GM23338 (cell line): Measurements from ENCODE around the gene APCDD1L. TPM values are rescaled to one million over a fixed set of nuclear protein-coding genes. Genes with fewer than 3 reads are reported as not detected.

Source experiments
- ATAC-seq: fragments of 200-7000 bp; cut with Tn5 transposase; 3 replicates; pipeline ENCODE4 v1.9.1; 2020
- DNase-seq: peaks from one replicate; pipeline ENCODE4 v3.0.0-alpha.2; 2015; ENCODE audit warnings: low spot score
- H2AFZ ChIP-seq: fragments of 200-600 bp; sonication (generic); 2 replicates; pipeline ENCODE4 v1.8.0; 2016; ENCODE audit warnings: antibody characterized with exemption, mild to moderate bottlenecking, moderate library complexity
- H3F3A ChIP-seq: fragments of 200-600 bp; sonication (generic); replicated peaks from 2 replicates; pipeline ENCODE4 v1.8.0; 2017; ENCODE audit warnings: antibody characterized with exemption, mixed run types, low read depth
- H3K27ac ChIP-seq: fragments of 200-600 bp; sonication (generic); 2 replicates; pipeline ENCODE4 v1.6.1; 2016; ENCODE audit warnings: low read depth
- H3K27me3 ChIP-seq: fragments of 200-600 bp; sonication (generic); 2 replicates; pipeline ENCODE4 v1.8.0; 2016; ENCODE audit warnings: mild to moderate bottlenecking, mixed run types, moderate library complexity; ENCODE audit not compliant: insufficient read depth
- H3K36me3 ChIP-seq: fragments of 200-600 bp; sonication (generic); 2 replicates; pipeline ENCODE4 v1.8.0; 2016; ENCODE audit warnings: mild to moderate bottlenecking; ENCODE audit not compliant: insufficient read depth
- H3K4me1 ChIP-seq: fragments of 200-600 bp; sonication (generic); 2 replicates; pipeline ENCODE4 v1.8.0; 2016; ENCODE audit warnings: mild to moderate bottlenecking, moderate library complexity; ENCODE audit not compliant: insufficient read depth
- H3K4me2 ChIP-seq: fragments of 200-600 bp; sonication (generic); 2 replicates; pipeline ENCODE4 v1.7.1; 2017; ENCODE audit warnings: mixed run types
- H3K4me3 ChIP-seq: fragments of 200-600 bp; sonication (generic); 2 replicates; pipeline ENCODE4 v1.6.1; 2016; ENCODE audit warnings: mixed run types
- H3K79me2 ChIP-seq: fragments of 200-600 bp; sonication (generic); replicated peaks from 2 replicates; pipeline ENCODE4 v1.8.0; 2017; ENCODE audit warnings: mild to moderate bottlenecking; ENCODE audit not compliant: insufficient read depth
- H3K9me2 ChIP-seq: fragments of 200-600 bp; sonication (generic); 2 replicates; pipeline ENCODE4 v1.8.0; 2017; ENCODE audit not compliant: insufficient read depth
- H4K20me1 ChIP-seq: fragments of 200-600 bp; sonication (generic); replicated peaks from 2 replicates; pipeline ENCODE4 v1.8.0; 2017; ENCODE audit warnings: mild to moderate bottlenecking; ENCODE audit not compliant: insufficient read depth
- H3K27ac Mint-ChIP-seq: 2 replicates; pipeline ENCODE4 v1.8.0; 2020; ENCODE audit warnings: inconsistent platforms, mild to moderate bottlenecking, moderate library complexity, mixed read lengths
- H3K27me3 Mint-ChIP-seq: 3 replicates; pipeline ENCODE4 v1.8.0; 2022; ENCODE audit warnings: low read depth, mild to moderate bottlenecking, moderate library complexity, mixed read lengths, inconsistent platforms; ENCODE audit not compliant: insufficient read depth, poor library complexity
- H3K36me3 Mint-ChIP-seq: 3 replicates; pipeline ENCODE4 v1.8.0; 2021; ENCODE audit warnings: low read depth, mild to moderate bottlenecking, inconsistent platforms, moderate library complexity, mixed read lengths
- H3K4me1 Mint-ChIP-seq: 3 replicates; pipeline ENCODE4 v1.8.0; 2020; ENCODE audit warnings: mild to moderate bottlenecking, inconsistent platforms, mixed read lengths
- H3K4me3 Mint-ChIP-seq: 3 replicates; pipeline ENCODE4 v1.8.0; 2021; ENCODE audit warnings: moderate library complexity, mild to moderate bottlenecking, inconsistent platforms, mixed read lengths
- H3K9me3 Mint-ChIP-seq: 3 replicates; pipeline ENCODE4 v1.8.0; 2020; ENCODE audit warnings: moderate library complexity, mild to moderate bottlenecking, inconsistent platforms, mixed read lengths
- CREB1 ChIP-seq: fragments of 250-450 bp; sonication (Bioruptor Pico); IDR thresholded peaks from 2 replicates; pipeline ENCODE4 v1.5.0; 2020; ENCODE audit warnings: low read depth, mild to moderate bottlenecking, moderate library complexity
- JUNB ChIP-seq: IDR thresholded peaks from one replicate; pipeline ENCODE4 v1.6.1; 2016; ENCODE audit warnings: antibody characterized with exemption; ENCODE audit not compliant: unreplicated experiment
- ZNF114 ChIP-seq: fragments of 250-450 bp; sonication (Bioruptor Pico); IDR thresholded peaks from 2 replicates; pipeline ENCODE4 v1.5.0; 2020; ENCODE audit warnings: mild to moderate bottlenecking, moderate library complexity
- polyA plus RNA-seq: library from polyadenylated mRNA; unstranded; fragments of >200 nt; fragmentation: Nextera tagmentation; extraction: Ambion mirVana; gene quantifications from 2 replicates; pipeline ENCODE4 v1.2.1, GENCODE V29; 2016
- total RNA-seq: library from RNA; depleted of rRNA; stranded (reverse); fragments of >200 nt; shearing (Covaris generic); gene quantifications from 2 replicates; pipeline ENCODE4 v1.2.3, GENCODE V29; 2014
- TF ChIP-seq, protein P1 (sequence below): fragments of 250-450 bp; sonication (Bioruptor Pico); IDR thresholded peaks from 2 replicates; pipeline ENCODE4 v1.5.0; 2020; ENCODE audit warnings: mild to moderate bottlenecking, moderate library complexity
- TF ChIP-seq, protein P2 (sequence below): IDR thresholded peaks from 2 replicates; pipeline ENCODE4 v1.6.1; 2016; ENCODE audit warnings: antibody characterized with exemption

Gene APCDD1L
- total and polyA plus RNA-seq, 2 experiments from 2014 or later, result 1.8 to 4.6 TPM

DNA sequence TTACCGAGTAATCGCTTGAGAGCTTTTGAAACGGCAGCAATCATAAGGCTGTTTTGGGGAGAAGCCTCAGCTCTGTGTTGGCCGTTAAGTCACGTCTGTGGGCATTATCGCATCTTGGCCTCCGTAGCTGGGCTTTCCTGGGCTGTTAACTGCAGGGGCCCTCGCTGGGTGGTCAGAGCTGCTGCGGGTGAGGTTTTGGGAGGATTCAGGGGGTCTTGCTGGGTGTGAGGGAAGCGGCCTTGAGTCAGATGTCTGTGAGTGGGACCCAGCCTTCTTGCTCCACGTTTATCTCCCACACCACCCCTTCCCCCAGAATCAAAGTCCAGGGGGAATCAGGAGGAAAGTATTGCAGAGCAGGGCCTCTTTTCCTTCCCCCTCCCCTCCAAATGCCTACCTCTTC, 3.2 kb upstream of the APCDD1L start (continued):
- TF ChIP-seq JUNB (no peak), CREB1 (CRISPR knock-in tag) (no peak)

DNA sequence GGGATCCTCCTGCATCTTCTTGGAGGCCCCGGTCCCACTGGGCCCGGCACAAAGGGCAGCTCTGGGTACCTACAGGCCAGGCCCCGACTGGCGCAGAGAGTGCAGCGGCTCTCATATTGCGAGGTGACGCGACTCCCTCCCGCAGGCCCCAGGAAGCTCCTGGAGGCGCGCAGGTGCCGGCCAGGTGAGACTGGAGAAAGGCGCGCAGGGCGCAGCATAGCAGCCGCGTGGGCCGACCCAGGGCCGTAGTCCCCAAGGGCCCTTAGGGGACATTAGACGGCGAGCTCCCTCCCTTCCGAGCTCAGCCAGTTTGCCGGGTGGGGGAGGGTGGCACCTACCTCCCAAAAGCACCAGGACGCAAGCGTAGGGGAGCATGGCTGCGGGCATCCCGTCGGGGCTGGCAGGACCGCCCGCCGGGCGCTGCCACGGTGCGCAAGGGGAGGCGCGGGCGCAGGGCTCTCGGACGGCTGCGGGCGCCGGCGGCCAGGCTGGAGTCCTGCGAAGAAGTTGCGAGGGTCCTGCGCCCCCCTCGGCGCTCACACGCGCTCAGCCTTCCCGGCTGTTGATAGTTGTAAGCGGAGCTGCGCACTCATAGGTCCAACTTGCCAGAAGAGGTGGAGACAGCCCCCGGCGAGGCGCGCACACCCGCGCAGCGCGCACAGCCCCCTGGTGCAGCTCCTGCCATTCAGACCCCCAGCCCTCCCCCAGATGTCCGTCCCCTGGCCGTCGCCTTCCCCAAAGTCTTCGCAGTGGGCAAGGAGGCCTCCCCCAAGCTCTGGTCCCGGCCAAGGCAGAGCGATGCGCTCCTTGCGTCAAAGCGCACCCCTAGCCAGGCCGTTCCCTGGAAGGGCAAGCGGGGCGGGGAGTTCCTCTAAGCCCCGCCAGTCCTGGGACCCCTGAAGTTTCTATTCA, 622 bp downstream of the APCDD1L start:
- Mint-ChIP-seq H3K36me3 (peaks cover 17% of the 10 kb centered on the region), H3K27ac (no peak overlapping the region), H3K27me3 (peaks cover 39% of the 10 kb centered on the region), H3K4me1 (peaks cover 14% of the 10 kb centered on the region; the same call in 2 of the 3 replicates), H3K4me3 (peak overlapping the region; percentile 81), H3K9me3 (peaks cover 22% of the 10 kb centered on the region; the same call in 2 of the 3 replicates)
- no peak overlapping the region for H3K27ac ChIP-seq
- H3K4me2 ChIP-seq, result peak overlapping the region; percentile 92
- TF ChIP-seq, protein P1, sequence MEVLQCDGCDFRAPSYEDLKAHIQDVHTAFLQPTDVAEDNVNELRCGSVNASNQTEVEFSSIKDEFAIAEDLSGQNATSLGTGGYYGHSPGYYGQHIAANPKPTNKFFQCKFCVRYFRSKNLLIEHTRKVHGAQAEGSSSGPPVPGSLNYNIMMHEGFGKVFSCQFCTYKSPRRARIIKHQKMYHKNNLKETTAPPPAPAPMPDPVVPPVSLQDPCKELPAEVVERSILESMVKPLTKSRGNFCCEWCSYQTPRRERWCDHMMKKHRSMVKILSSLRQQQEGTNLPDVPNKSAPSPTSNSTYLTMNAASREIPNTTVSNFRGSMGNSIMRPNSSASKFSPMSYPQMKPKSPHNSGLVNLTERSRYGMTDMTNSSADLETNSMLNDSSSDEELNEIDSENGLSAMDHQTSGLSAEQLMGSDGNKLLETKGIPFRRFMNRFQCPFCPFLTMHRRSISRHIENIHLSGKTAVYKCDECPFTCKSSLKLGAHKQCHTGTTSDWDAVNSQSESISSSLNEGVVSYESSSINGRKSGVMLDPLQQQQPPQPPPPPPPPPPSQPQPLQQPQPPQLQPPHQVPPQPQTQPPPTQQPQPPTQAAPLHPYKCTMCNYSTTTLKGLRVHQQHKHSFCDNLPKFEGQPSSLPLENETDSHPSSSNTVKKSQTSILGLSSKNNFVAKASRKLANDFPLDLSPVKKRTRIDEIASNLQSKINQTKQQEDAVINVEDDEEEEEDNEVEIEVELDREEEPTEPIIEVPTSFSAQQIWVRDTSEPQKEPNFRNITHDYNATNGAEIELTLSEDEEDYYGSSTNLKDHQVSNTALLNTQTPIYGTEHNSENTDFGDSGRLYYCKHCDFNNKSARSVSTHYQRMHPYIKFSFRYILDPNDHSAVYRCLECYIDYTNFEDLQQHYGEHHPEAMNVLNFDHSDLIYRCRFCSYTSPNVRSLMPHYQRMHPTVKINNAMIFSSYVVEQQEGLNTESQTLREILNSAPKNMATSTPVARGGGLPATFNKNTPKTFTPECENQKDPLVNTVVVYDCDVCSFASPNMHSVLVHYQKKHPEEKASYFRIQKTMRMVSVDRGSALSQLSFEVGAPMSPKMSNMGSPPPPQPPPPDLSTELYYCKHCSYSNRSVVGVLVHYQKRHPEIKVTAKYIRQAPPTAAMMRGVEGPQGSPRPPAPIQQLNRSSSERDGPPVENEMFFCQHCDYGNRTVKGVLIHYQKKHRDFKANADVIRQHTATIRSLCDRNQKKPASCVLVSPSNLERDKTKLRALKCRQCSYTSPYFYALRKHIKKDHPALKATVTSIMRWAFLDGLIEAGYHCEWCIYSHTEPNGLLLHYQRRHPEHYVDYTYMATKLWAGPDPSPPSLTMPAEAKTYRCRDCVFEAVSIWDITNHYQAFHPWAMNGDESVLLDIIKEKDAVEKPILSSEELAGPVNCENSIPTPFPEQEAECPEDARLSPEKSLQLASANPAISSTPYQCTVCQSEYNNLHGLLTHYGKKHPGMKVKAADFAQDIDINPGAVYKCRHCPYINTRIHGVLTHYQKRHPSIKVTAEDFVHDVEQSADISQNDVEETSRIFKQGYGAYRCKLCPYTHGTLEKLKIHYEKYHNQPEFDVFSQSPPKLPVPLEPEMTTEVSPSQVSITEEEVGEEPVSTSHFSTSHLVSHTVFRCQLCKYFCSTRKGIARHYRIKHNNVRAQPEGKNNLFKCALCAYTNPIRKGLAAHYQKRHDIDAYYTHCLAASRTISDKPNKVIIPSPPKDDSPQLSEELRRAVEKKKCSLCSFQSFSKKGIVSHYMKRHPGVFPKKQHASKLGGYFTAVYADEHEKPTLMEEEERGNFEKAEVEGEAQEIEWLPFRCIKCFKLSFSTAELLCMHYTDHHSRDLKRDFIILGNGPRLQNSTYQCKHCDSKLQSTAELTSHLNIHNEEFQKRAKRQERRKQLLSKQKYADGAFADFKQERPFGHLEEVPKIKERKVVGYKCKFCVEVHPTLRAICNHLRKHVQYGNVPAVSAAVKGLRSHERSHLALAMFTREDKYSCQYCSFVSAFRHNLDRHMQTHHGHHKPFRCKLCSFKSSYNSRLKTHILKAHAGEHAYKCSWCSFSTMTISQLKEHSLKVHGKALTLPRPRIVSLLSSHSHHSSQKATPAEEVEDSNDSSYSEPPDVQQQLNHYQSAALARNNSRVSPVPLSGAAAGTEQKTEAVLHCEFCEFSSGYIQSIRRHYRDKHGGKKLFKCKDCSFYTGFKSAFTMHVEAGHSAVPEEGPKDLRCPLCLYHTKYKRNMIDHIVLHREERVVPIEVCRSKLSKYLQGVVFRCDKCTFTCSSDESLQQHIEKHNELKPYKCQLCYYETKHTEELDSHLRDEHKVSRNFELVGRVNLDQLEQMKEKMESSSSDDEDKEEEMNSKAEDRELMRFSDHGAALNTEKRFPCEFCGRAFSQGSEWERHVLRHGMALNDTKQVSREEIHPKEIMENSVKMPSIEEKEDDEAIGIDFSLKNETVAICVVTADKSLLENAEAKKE (CRISPR knock-in tag), result no peak
- no peak for TF ChIP-seq ZNF114
- TF ChIP-seq, protein P2, sequence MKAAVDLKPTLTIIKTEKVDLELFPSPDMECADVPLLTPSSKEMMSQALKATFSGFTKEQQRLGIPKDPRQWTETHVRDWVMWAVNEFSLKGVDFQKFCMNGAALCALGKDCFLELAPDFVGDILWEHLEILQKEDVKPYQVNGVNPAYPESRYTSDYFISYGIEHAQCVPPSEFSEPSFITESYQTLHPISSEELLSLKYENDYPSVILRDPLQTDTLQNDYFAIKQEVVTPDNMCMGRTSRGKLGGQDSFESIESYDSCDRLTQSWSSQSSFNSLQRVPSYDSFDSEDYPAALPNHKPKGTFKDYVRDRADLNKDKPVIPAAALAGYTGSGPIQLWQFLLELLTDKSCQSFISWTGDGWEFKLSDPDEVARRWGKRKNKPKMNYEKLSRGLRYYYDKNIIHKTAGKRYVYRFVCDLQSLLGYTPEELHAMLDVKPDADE, result no peak
- no peaks in the 10 kb centered on the region for H3K36me3 ChIP-seq
- DNase-seq (peak; percentile 69), ATAC-seq (peak; percentile 73)
- H3K4me1 ChIP-seq, result peaks cover 21% of the 10 kb centered on the region; the same call in 1 of the 2 replicates
- H3K27me3 ChIP-seq, result peaks cover 44% of the 10 kb centered on the region
- peak overlapping the region; percentile 79 for H3K4me3 ChIP-seq
- no peaks in the 10 kb centered on the region for H3K9me2 ChIP-seq
- H2AFZ ChIP-seq, result peak overlapping the region; percentile 99
- no peaks in the 10 kb centered on the region for H4K20me1 ChIP-seq
- H3F3A ChIP-seq, result peaks cover 5% of the 10 kb centered on the region; the same call in 1 of the 2 replicates
- no peaks in the 10 kb centered on the region for H3K79me2 ChIP-seq
